ENCODE data around the gene TECPR1.

Gene TECPR1

GRCh38 chr7:98283127-98283886 lies 31.3 kb upstream of the TECPR1 start:
- DNase-seq = no peak

DNA sequence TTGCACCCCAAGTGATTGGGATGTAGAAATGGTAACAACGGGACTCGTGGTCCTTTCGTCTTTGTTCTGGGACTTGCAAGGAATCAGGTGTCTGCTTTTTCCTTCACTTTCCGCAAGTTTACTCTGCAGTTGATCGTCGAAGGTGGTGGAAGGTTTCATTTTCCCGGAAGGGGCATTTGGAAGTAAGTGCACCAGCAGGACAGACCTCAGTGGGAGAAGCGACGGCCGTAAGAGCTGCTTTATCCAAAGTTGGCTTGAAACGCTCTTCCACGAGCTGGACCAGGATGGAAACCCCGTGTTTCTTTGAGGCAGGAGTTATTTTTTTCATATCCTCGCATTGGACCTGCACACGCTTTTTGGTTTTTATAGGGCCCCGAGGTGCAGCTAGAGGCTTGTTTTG lies 30.7 kb upstream of the TECPR1 start:
- no peak for DNase-seq

DNA sequence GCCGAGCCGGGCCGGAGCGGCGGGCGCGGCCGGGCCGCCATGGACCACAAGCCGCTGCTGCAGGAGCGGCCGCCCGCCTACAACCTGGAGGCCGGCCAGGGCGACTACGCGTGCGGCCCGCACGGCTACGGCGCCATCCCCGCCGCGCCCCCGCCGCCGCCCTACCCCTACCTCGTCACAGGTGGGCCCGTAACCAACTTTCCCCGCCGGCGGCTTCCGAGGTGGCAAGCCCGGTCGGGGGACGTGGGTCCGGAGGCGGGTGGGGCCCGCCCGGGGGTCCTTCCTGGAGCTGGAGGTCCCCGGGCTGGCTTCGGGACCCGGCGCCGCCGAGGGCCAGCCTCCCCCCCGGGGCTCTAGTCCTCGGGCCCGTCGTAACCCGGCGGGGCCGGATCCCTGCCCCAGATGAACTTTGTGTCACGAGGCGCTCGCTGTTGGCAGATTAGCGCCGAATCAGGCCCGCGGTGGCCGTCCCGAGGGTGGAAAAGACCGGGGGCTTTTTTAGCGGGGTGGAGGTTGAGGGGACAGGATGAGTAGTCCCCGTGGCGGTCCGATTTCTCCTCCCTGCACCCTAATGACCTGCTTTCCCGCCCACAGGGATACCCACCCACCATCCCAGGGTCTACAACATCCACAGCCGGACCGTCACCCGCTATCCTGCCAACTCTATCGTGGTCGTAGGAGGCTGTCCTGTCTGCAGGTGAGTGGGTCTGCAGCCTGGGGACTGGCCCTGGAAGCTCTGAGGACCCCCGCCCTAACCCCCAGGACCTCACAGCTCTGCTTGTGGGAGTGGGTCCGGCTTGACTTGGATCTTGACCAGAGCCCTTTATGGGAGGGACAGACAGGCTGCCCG lies 29.9 kb upstream of the TECPR1 start:
- no peak for DNase-seq

DNA sequence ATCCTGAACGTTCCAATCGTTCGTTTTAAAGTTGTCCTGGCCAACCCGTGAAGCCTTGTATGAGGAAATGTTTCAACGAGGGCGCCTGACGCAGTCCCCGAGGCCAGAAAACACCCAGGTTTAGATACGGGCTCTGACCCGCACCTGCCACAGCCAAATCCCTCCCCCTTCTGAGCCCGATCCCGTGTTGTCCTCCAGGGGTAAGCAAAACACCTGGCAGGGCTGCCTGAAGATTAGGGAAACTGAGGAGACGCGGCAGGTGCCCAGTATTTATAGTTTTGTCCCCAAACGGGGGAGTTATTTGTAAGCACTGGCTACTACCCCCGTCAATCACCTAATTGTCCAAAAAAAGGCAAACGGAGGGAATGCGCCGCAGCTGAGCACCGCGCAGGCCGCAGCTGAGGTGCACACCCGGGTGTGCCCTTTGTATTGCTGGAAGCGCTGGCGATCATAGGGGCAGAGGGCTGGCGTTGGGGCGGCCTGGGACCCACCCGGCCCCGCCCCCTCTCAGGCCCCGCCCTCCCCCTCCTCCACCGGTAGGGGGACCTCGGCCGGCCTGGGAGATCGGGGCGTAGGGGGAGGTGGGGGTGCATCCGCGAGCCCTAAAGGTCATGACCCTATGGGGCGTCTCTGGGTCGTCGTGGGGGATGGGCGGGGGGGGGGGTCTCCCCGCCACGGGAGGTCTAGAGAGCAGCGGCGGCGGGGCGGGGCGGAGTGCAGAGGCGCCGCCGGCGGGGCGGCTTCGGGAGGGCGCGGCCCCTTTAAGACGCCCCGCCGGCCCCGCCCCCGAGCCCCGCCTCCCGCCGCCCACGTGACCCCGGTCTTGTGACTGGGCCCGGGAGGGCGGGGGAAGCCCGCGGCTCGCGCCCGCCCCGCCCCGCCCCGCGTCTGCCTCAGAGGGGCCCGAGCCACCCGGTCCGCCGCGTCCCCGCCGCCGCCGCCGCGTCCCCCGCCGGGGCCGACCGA lies 29.0 kb upstream of the TECPR1 start, which contains the start of gene BRI3:
TSS of gene BRI3 (plus strand) at position 896 of the 966 bp plus-strand sequence. CDS start 110 bp downstream, outside the sequence.
- peak; percentile 57 for DNase-seq

DNA sequence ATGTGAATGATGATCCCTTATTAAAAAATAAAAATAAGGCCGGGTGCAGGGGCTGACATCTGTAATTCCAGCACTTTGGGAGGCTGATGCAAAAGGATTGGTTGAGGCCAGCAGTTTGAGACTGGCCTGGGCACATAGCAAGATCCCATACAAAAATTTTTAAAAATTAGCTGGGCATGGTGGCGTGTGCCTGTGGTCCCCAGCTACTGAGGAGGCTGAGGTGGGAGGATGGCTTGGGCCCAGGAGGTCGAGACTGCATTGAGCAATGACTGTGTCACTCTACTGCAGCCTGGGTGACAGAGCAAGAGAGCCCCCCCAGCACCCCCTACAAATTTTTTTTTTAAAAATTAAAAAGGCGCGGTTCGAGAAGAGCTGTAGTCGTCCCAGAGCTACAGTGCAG lies 28.3 kb upstream of the TECPR1 start:
- DNase-seq = no peak

GRCh38 chr7:98278936-98279335 lies 26.9 kb upstream of the TECPR1 start:
- DNase-seq = peak; percentile 20

GRCh38 chr7:98278408-98278807 lies 26.4 kb upstream of the TECPR1 start:
- no peak for DNase-seq

- DNase-seq = no peak
Observed at GRCh38 chr7:98276241-98276761, 24.3 kb upstream of the TECPR1 start.

- no peak for DNase-seq
Observed at GRCh38 chr7:98267303-98267702, 15.3 kb upstream of the TECPR1 start.

DNA sequence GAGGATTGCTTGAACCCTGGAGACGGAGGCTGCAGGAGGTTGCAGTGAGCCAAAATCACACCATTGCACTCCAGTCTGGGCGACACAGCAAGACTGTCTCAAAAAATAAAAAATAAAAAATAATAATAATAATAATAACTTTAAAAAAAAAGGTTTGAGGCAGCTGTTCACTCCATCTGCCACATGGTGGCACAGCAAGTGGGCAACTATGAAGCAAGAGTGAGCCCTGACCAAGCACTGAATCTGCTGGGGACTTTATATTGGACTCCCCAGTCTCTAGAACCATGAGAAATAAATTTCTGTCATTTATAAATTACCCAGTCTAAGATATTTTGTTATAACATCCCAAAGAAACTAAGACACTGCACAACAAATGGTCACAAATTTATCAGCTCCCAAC lies 14.8 kb upstream of the TECPR1 start:
- DNase-seq = no peak

GRCh38 chr7:98265841-98266271 lies 13.8 kb upstream of the TECPR1 start:
- no peak for DNase-seq

DNA sequence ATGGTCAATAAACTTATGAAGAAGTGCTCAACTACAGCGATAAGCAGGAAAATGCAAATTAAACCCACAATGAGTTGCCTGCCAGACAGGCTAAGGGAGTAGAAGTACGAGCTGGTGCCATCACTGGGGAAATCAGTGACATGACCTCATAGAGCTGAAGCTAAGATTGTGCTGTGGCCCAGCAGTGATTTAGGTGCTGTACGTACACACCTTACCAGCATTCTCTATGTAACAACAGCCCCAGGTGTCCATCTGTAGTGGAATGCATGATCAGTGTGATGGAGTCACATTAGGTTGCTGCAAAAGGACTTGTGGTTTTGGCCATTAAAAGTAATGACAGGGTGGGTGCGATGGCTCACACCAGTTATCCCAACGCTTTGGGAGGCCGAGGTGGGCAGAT lies 5.7 kb upstream of the TECPR1 start:
- DNase-seq = no peak

GRCh38 chr7:98256431-98256830 lies 4.4 kb upstream of the TECPR1 start:
- no peak for DNase-seq

- DNase-seq = no peak
Observed at GRCh38 chr7:98254951-98255610, 3.0 kb upstream of the TECPR1 start.

- DNase-seq = no peak
Observed at GRCh38 chr7:98254516-98254915, 2.5 kb upstream of the TECPR1 start.

DNA sequence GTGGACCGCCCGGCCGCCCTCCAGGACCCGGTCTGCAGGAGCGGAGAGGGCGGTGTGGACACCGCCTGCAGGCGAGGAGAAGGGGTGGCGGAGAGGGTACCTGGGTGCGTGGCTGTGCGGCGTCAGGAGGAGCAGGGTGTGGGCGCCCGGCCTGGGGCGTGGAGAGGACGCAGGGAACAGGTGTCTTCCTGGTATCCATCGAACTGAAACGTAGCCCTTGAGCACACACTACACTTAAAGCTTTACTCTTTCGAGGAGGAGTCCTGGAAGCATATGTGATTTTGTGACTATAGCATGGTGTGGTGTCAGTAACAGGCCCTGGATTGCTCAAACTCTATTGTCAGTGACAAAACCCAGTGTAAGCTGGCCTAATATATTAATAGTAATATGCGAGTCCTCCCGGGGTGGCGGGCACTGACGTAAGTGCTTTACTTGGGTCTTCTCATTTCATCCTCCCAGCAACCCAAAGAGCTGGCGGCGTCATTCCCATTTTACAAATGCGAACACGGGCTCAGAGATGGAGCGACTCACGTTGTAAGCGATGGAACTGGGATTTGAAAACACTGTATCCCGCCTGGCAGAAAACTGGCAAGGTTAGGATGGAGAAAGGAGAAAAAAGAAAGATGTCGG lies 508 bp upstream of the TECPR1 start:
- no peak for DNase-seq

- DNase-seq = peak; percentile 71
Observed at GRCh38 chr7:98251231-98251600, 816 bp downstream of the TECPR1 start.

DNA sequence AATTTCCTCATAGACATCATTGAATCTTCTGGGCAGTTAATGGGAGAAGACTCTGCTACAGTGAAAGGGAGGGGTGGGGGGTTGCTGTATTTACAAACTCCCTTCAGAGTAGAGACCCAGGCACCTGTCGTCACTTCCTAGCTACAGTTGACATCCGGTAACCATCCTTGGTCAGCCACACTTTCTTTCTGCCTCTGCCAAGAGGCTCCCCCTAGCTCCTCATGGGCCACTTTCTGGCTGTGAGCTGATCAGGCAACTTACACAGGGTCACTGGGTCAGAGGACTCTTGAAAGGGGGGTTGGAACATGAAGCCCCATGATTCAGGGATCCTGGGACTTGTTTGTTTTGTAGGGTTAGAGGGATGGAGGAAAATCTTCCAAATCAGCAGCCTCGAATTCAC lies 1.2 kb downstream of the TECPR1 start:
- no peak for DNase-seq

DNA sequence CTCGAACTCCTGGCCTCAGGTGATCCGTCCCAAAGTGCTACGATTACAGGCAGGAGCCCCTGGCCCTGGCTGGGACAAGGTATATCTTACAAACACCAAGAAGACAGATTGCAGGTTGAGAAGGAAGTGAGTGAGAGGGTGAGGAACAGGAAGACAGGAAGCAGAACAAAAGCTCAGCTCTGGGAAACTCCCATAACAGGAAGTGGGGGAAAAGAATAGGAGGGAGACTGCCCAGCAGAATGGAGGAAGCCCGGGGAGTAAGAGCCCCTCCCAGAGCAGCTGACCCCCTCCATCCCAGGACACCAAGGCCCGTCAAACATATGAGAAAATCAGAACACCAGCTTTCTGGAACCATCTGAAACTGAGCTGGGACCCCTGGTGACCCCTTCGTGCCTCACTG lies 2.9 kb downstream of the TECPR1 start:
- no peak for DNase-seq

GRCh38 chr7:98248156-98248555 lies 3.9 kb downstream of the TECPR1 start:
- no peak for DNase-seq

DNA sequence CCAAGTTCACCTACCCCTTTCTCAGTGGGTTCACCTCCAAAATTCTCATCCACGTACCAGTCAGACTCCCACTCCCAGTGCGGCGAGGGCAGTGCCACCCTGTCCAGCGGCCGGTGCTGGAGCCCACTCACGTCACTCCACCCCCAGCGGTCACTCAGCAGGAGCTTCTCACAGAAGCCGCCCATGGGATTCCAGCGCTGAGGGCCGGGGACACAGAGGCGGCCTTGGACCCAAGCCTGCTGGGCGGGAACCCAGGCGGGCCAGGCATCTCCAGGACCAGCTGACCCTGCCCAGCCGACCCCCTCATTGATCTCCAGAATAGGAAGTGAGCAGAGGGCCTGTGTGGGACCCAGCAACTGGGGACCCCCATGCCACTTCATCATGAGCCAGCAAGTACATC lies 7.2 kb downstream of the TECPR1 start:
- no peak for DNase-seq

- no peak for DNase-seq
Observed at GRCh38 chr7:98242934-98243333, 9.1 kb downstream of the TECPR1 start.

Measured in NCI-H2081 treated with DMSO at 0.1 percent for 48 hours (cell line).